NB4 (cell line): ENCODE data around the gene CNOT9.
"Not testable (repeated sequence)": the region's sequence is repeated elsewhere in the genome, so short reads cannot be mapped to it uniquely, and the experiment has no call there.

Experiments used
- DNase-seq: peaks from one replicate; pipeline ENCODE4 v3.0.0; 2010; ENCODE audit warnings: low read depth
- H3K4me3 ChIP-seq: one replicate; pipeline ENCODE4 v1.5.1; 2011; ENCODE audit warnings: mild to moderate bottlenecking, low read depth, low read length, moderate library complexity
- MAX ChIP-seq: IDR thresholded peaks from 2 replicates; pipeline ENCODE4 v1.6.1; 2011; ENCODE audit warnings: low read depth, low read length
- MYC ChIP-seq: IDR thresholded peaks from 2 replicates; pipeline ENCODE4 v1.6.1; 2011; ENCODE audit warnings: low read depth, low read length
- POLR2A ChIP-seq: IDR thresholded peaks from 2 replicates; pipeline ENCODE4 v1.6.1; 2011; ENCODE audit warnings: mild to moderate bottlenecking; ENCODE audit not compliant: insufficient read length; ENCODE audit errors: extremely low read depth
- TF ChIP-seq, protein P1 (sequence below): IDR thresholded peaks from one replicate; pipeline ENCODE4 v1.5.1; 2012; ENCODE audit warnings: low read depth, low read length

CNOT9 gene

DNA sequence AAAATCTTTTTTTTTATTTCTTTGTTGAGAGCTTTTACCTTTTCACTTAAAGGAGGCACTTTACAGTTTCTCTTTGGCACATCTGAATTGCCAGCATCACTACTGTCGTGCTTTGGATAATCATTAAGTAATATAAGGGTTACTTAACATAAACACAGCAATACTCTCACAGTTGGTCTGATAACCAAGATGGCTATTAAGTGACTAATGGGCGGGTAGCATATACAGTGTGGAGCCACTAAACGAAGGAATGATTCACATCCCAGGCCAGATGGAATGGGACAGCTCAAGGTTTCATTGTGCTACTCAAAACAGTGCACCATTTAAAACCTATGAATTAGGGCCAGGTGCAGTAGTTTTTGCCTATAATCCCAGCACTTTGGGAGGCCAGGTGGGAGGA is 28.6 kb upstream of the CNOT9 start:
- no peak for TF ChIP-seq MAX
- TF ChIP-seq, protein P1, sequence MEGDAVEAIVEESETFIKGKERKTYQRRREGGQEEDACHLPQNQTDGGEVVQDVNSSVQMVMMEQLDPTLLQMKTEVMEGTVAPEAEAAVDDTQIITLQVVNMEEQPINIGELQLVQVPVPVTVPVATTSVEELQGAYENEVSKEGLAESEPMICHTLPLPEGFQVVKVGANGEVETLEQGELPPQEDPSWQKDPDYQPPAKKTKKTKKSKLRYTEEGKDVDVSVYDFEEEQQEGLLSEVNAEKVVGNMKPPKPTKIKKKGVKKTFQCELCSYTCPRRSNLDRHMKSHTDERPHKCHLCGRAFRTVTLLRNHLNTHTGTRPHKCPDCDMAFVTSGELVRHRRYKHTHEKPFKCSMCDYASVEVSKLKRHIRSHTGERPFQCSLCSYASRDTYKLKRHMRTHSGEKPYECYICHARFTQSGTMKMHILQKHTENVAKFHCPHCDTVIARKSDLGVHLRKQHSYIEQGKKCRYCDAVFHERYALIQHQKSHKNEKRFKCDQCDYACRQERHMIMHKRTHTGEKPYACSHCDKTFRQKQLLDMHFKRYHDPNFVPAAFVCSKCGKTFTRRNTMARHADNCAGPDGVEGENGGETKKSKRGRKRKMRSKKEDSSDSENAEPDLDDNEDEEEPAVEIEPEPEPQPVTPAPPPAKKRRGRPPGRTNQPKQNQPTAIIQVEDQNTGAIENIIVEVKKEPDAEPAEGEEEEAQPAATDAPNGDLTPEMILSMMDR = no peak
- no peak for DNase-seq
- H3K4me3 ChIP-seq = no peak overlapping the region

DNA sequence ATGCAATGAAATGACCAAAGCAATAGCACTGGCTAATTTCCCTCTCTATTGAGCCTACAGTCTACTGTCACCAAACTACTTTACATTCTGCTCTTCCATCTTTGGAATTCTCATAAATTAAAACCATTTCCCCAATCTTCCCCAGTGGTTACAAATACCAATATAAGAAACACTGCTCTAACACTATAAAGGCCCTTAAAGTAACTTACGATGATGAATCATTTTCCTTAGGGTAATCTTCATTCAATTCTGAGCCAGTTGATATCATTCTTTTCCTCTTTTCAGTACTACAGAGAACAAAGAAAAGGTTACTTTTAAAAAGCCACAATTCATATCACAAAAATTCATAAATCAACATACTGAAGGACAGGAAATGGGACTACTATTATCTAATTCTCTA is 22.6 kb upstream of the CNOT9 start:
- no peak for TF ChIP-seq MYC
- no peak for TF ChIP-seq POLR2A
- no peak overlapping the region for H3K4me3 ChIP-seq
- no peak for DNase-seq

DNA sequence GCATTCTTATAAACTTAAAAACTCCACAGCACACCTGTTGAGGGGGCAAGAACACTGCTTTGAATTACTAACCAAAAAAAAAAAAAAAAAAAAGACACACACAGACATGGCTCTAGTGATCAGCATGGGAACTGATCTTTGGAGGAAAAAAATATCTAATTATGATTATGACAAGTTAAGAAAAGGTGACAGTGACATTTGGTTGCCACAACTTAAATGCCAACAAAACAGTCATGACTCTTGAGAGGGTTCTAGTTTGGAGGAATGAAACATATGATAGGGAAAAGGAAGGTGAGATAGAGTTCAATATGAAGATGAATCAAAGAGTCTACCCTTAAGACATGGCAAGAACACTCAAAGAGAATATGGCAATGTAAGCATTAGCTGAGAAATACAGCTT is 21.1 kb upstream of the CNOT9 start:
- H3K4me3 ChIP-seq = no peak overlapping the region
- DNase-seq = no peak
- TF ChIP-seq MYC = no peak
- no peak for TF ChIP-seq POLR2A

- no peak overlapping the region for H3K4me3 ChIP-seq
- TF ChIP-seq MYC (no peak), MAX (no peak), POLR2A (no peak)
- TF ChIP-seq, protein P1 = no peak
Measured at GRCh38 chr2:218547978-218548377, 20.7 kb upstream of the CNOT9 start.

GRCh38 chr2:218554225-218554624 is 14.4 kb upstream of the CNOT9 start:
- DNase-seq, H3K4me3 ChIP-seq: not testable (repeated sequence)

More at GRCh38 chr2:218547978-218548377, 20.7 kb upstream of the CNOT9 start:
- no peak for DNase-seq

- H3K4me3 ChIP-seq = no peak overlapping the region
- TF ChIP-seq POLR2A (no peak), MAX (no peak), MYC (no peak)
- TF ChIP-seq, protein P1 = no peak
- DNase-seq = no peak
Measured at GRCh38 chr2:218555527-218555926, 13.1 kb upstream of the CNOT9 start.

GRCh38 chr2:218557941-218558340 is 10.7 kb upstream of the CNOT9 start:
- TF ChIP-seq MAX (no peak), POLR2A (no peak), MYC (no peak)
- TF ChIP-seq, protein P1 = no peak
- no peak overlapping the region for H3K4me3 ChIP-seq
- DNase-seq = no peak
